Duodenal mucosa (tissue), 2 donors: Measurements from ENCODE around the gene C6orf141.

Source experiments
- H3K27ac ChIP-seq: one replicate; pipeline ENCODE4 v1.7.0; 2013; ENCODE audit warnings: low read depth, low read length
- H3K27me3 ChIP-seq, 2 donors: one replicate each; pipeline ENCODE4 v1.7.0; 2013; ENCODE audit warnings: low read length in 2 of 2, control low read depth in 1 of 2; ENCODE audit not compliant: insufficient read depth in 2 of 2, control insufficient read depth in 1 of 2
- H3K36me3 ChIP-seq, 2 donors: one replicate each; pipeline ENCODE4 v1.7.0; 2013; ENCODE audit warnings: low read length in 2 of 2, control low read depth in 1 of 2; ENCODE audit not compliant: insufficient read depth in 2 of 2, control insufficient read depth in 1 of 2
- H3K4me1 ChIP-seq, 2 donors: one replicate each; pipeline ENCODE4 v1.7.0; 2013; ENCODE audit warnings: low read length in 2 of 2, control low read depth in 1 of 2; ENCODE audit not compliant: insufficient read depth in 2 of 2, control insufficient read depth in 1 of 2
- H3K4me3 ChIP-seq, 2 donors: one replicate each; pipeline ENCODE4 v1.7.0; 2013; ENCODE audit warnings: low read length in 2 of 2, low read depth in 1 of 2
- H3K9ac ChIP-seq, 2 donors: one replicate each; pipeline ENCODE4 v1.7.0; 2013; ENCODE audit warnings: low read length in 2 of 2, low read depth in 1 of 2
- H3K9me3 ChIP-seq, 2 donors: one replicate each; pipeline ENCODE4 v1.7.0; 2013; ENCODE audit warnings: low read length in 2 of 2, control low read depth in 1 of 2; ENCODE audit not compliant: control insufficient read depth in 1 of 2

The C6orf141 gene

DNA sequence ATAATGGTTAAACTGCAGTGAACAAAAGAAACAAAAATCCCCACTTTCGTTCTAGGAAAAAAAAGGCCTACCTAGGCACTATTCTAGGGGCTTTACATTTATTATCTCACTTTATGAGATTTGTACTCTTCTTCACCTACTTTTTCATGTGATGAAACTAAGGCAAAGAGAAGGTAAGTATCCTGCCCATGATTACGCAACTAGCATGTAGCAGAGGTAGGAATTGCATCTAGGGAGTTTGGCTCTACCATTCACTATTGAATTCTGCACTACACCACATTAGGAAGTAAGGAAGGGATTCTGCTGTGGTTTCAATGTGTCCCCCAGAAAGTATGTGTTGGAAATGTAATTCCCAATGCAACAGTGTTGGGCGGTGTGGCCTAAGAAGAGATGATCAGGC, 11.4 kb upstream of the C6orf141 start:
- Histone ChIP-seq H3K9me3 (no peaks in the 10 kb centered on the region), H3K36me3 (no peaks in the 10 kb centered on the region)

DNA sequence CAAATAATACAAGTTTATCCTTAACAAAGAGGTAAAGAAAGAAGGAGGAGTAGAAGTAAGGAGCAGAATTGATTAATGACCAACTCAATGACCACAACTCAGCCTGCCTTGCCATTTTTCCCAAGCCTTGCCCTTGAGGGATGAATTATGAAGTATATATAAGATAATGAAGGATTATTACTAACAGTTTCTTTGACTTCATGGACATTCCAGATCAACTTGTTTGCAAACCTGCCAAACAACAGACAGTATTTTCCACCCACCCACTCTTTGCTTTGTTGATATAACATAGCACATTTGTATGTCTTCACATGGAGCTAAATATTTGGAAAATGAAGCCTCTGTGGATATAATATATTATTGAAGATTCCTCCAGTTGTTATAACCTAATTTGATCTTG, 9.9 kb upstream of the C6orf141 start:
- no peak overlapping the region for H3K27ac ChIP-seq
- no peaks in the 10 kb centered on the region for H3K36me3 ChIP-seq
- H3K27me3 ChIP-seq: no peaks in the 10 kb centered on the region

More for the DNA sequence above, 11.4 kb upstream of the C6orf141 start:
- H3K27ac ChIP-seq: no peak overlapping the region
- H3K9ac ChIP-seq: no peak overlapping the region
- H3K4me1 ChIP-seq: peaks cover 5 to 6% of the 10 kb centered on the region in 2 donors
- no peak overlapping the region for H3K4me3 ChIP-seq
- H3K27me3 ChIP-seq: no peaks in the 10 kb centered on the region

DNA sequence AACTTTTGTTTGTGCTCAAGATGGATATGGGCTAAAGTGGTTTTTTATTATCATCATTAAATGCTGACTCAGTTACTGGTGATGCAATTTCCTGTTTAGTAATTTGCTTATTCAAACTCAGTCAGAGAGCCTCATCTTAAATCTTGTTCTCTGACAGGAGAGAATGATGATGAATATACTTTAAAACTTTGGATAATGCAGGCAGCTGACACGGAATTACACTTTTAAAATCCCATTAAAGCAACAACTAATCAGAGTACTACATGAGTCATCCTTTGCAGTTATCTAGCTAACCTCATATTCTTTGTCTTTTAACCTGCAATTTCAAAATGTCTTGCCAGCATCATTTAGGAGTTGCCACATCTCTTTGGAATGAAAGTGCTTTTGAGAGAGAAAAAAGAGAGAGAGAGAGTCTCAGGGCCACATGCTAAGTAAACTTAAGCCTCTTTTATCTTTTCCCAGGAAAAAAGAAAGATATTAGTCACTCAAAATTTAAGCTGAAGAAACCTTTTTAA, 9.2 kb upstream of the C6orf141 start:
- Histone ChIP-seq H3K9ac (no peak overlapping the region), H3K4me1 (peaks cover 5 to 6% of the 10 kb centered on the region in 2 donors), H3K27ac (no peak overlapping the region), H3K36me3 (no peaks in the 10 kb centered on the region), H3K27me3 (no peaks in the 10 kb centered on the region), H3K4me3 (no peak overlapping the region), H3K9me3 (no peaks in the 10 kb centered on the region)

More for the DNA sequence above, 9.9 kb upstream of the C6orf141 start:
- H3K9me3 ChIP-seq: no peaks in the 10 kb centered on the region
- H3K4me3 ChIP-seq: no peak overlapping the region
- no peak overlapping the region for H3K9ac ChIP-seq
- peaks cover 5 to 6% of the 10 kb centered on the region in 2 donors for H3K4me1 ChIP-seq

DNA sequence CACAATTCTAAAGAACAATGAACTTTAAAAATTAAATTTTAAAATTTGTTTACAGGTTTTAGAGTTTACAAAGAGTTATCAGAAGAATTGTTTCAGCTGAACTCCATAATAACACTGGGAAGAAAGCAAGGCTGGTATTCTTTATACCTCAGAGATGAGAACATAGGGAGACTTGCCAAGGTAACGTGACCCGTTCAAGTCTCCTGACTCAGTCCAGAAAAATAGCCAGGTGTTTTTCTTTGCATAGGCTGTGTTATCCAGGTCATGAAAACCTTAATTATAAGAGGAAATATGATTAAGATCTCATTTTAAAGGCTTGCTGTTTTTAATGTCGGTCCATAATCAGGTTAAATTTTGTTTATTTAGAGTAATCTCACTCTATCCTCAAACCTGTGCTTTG, 8.5 kb upstream of the C6orf141 start:
- no peaks in the 10 kb centered on the region for H3K27me3 ChIP-seq
- no peak overlapping the region for H3K27ac ChIP-seq
- no peak overlapping the region for H3K4me3 ChIP-seq
- H3K4me1 ChIP-seq: peaks cover 5 to 6% of the 10 kb centered on the region in 2 donors
- no peaks in the 10 kb centered on the region for H3K9me3 ChIP-seq
- no peak overlapping the region for H3K9ac ChIP-seq
- H3K36me3 ChIP-seq: no peaks in the 10 kb centered on the region

DNA sequence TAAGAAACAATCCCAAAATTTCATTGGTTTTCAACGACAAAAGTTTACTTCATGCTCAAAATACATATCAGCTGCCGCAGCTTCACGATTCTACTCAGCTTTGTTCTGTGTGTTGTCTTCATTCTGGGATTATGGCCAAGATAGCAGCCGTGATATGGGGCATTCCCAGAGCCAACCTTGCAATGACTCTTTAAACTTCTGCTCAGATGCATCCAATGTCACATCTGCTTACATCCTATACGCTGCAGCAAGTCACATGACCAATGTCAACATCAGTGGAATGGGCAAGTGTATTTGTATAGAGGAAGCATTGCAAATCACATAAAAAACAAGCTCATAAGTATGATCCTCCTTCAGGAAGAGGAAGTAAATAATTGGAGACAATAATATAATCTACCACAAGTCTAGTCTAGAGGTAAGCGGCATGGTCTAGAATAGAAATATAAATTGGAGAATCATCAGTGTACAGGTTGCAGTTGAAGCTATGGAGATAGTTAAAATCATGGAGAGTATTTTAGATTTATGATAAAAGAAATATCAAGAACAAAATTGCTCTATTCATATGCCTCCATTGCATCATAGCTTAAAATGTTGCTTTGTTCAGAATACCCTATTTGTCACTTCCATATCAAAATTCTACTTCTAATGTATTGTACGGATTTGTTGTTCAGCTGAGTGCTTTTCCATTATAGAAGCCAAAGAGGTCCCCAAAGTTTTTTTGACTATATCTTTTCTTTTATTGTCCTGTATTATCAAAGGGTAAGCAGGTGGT, 7.2 kb upstream of the C6orf141 start:
- Histone ChIP-seq H3K4me1 (peaks cover 3 to 5% of the 10 kb centered on the region in 2 donors), H3K27ac (no peak overlapping the region), H3K36me3 (no peaks in the 10 kb centered on the region), H3K9ac (no peak overlapping the region), H3K27me3 (no peaks in the 10 kb centered on the region), H3K9me3 (no peaks in the 10 kb centered on the region), H3K4me3 (no peak overlapping the region)

DNA sequence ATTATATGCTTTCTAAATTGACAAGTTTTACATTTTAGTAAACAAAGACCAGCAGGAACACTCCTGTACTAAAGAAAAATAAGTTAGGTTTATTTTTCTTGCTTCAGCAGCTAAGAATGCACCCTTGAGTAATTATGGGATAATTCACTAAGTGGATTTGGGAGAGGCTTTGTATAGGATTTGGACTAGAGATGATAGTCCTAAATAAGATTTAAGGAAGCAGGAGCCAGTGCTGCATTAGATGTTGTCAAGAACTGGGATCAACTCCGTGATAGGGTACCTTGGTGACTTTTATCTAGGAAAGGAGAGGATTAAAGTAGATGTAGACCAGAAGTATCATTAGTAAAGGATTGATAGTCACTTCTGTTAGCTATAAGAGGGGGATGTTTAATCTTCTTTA, 4.1 kb upstream of the C6orf141 start:
- Histone ChIP-seq H3K9me3 (no peaks in the 10 kb centered on the region), H3K9ac (no peak overlapping the region), H3K4me3 (no peak overlapping the region), H3K27ac (no peak overlapping the region), H3K4me1 (peaks cover 6 to 14% of the 10 kb centered on the region in 2 donors), H3K27me3 (peaks cover 4 to 10% of the 10 kb centered on the region in 2 donors), H3K36me3 (no peaks in the 10 kb centered on the region)

DNA sequence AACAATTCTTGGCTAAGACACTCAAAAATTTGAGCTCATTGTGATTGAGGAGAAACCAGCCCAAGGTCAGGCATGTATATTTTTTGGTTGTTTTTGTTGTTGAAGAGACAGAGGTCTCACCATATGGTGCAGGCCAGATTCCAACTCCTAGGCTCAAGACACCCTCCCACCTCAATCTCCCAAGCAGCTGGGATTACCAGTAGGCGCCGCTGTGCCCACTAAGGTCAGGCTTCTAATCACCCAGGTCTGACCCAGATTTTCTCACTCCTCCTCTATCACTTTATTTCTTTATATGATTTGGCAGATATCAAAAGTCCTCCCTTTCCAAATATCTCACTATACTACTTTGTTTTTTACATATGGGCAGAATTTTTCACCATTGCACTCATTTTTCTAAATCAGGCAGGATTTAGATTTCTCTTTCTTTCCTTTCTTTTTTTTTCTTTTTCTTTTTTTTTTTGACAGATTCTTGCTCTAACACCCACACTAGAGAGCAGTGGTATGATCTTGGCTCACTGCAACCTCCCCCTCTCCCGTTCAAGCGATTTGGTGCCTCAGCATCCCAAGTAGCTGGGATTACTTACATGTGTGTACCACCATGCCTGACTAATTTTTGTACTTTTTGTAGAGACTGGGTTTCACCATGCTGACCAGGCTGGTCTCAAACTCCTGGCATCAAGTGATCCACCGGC, 1.7 kb upstream of the C6orf141 start:
- Histone ChIP-seq H3K9ac (no peak overlapping the region), H3K36me3 (no peaks in the 10 kb centered on the region), H3K4me1 (peaks cover 10 to 15% of the 10 kb centered on the region in 2 donors), H3K27ac (no peak overlapping the region), H3K27me3 (peaks cover 4 to 10% of the 10 kb centered on the region in 2 donors), H3K9me3 (no peaks in the 10 kb centered on the region), H3K4me3 (no peak overlapping the region)

DNA sequence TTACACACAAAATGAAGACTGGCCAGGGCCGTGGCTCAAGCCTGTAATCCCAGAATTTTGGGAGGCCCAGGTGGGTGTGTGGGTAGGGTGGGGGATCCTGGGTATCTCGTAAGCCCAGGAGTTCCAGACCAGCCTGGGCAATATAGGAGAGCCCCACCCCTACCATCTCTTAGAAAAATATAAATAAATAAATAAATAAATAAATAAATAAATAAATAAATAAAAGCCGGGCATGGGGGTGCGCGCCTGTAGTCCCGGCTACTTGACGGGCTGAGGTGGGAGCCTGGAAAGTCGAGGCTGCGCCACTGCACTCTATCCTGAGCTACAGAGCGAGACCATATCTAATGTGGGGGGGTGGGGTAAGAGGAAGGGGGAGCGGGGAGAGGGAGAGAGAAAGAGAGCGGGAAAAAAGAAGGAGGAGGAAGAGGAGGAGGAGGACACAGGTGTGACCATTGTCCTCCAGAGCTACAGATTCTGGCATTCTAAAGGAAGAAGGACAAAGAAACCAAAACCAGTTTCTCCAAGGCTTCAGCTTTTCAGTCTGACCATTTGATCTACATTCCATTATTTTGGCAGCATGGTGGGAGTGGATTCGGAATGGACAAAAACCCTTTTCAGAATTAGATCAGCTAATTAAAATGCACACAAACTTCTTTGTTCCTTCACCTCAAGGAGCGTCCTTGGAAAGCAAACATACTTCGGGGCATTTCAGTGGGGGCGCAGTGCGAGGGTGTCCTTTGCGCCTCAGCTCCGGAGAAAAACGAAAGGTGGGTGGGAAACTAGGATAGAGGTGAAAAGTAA, 577 bp upstream of the C6orf141 start:
- peaks cover 4 to 10% of the 10 kb centered on the region in 2 donors for H3K27me3 ChIP-seq

DNA sequence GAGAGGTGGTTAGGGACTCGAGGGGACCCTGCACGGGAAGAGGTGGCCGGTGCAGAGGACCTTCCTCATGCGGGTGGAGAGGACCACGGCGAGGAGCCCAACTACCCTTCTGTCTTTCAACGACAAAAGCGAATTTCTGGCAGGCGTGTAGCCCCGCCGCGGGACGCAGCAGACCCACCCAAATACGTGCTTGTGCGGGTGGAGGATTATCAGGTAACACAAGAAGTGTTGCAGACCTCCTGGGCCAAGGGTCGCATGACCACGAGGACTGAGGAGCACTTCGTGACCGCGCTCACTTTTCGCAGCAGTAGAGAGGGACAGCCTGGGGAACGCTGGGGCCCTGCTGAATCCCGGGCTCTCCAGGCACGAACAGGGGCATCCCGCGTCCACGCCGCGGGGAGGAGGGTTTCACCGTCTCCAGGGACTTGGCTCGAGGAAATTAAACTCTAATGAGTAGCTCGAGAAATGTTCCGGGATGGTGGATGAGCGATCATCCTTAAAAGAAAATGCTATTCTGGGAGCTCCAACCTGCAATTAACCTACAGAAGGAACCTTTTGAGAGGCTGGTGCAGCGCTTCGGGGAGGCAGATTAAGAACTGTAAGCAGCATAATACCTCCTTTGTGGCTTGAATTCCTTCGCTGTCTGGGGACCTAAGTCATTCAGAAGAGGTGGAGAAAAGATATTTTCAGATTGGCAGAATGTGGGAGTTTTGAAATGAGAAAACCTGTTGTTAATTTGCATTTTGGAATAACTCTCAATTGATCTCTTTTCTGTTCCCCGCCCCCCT, 804 bp downstream of the C6orf141 start:
- Histone ChIP-seq H3K27ac (peak overlapping the region; percentile 41), H3K4me1 (peaks cover 15 to 24% of the 10 kb centered on the region in 2 donors), H3K4me3 (peak overlapping the region; percentile 85 to 97), H3K36me3 (no peaks in the 10 kb centered on the region), H3K27me3 (peaks cover 4 to 10% of the 10 kb centered on the region in 2 donors), H3K9me3 (no peaks in the 10 kb centered on the region), H3K9ac (peak overlapping the region; percentile 58 to 83)

More for the DNA sequence above, 577 bp upstream of the C6orf141 start:
- Histone ChIP-seq H3K9me3 (no peaks in the 10 kb centered on the region), H3K4me1 (peaks cover 15 to 18% of the 10 kb centered on the region in 2 donors), H3K4me3 (peak overlapping the region; percentile 85 to 97), H3K36me3 (no peaks in the 10 kb centered on the region), H3K9ac (peak overlapping the region; percentile 58 to 83), H3K27ac (no peak overlapping the region)
